H1 (cell line): ENCODE measurements around the gene TMEM178B. TPM values are rescaled to one million over a fixed set of nuclear protein-coding genes. Genes with fewer than 3 reads are reported as not detected.

ENCODE experiments used
- CTCF ChIA-PET: fragments of 300-600 bp; sonication (Branson Sonifier 250); formaldehyde crosslinking; loops from one replicate; lab custom pipeline; 2021; ENCODE audit not compliant: partially characterized antibody; lab: Charles Lee
- POLR2A ChIA-PET: fragments of 300-600 bp; sonication (Branson Sonifier 250); formaldehyde crosslinking; loops from one replicate; lab custom pipeline; 2021; ENCODE audit warnings: inconsistent platforms; ENCODE audit not compliant: partially characterized antibody; lab: Charles Lee
- DNase-seq, 2 experiments: peaks; one replicate each; pipeline versions ENCODE4 v3.0.0 to v3.0.0-alpha.2; 2010 to 2022; ENCODE audit warnings: low spot score in 2 of 2, low read depth in 1 of 2, mixed read lengths in 1 of 2
- FAIRE-seq: peaks from 2 replicates; lab custom pipeline; 2011; peaks lifted over from hg19 to GRCh38; lab: Jason Lieb, UNC
- H2AFZ ChIP-seq: 2 replicates; pipeline ENCODE4 v1.8.1; 2012; ENCODE audit warnings: low read length, inconsistent platforms
- H2AK5ac ChIP-seq: 2 replicates; pipeline ENCODE4 v1.6.1; 2013; ENCODE audit warnings: low read depth, low read length
- H2BK120ac ChIP-seq: replicated peaks from 2 replicates; pipeline ENCODE3; 2013; ENCODE audit warnings: low read depth, low read length, inconsistent platforms
- H2BK12ac ChIP-seq: 2 replicates; pipeline ENCODE4 v1.6.1; 2013; ENCODE audit warnings: low read depth, low read length
- H2BK15ac ChIP-seq: 2 replicates; pipeline ENCODE4 v1.6.1; 2013; ENCODE audit warnings: low read length
- H2BK20ac ChIP-seq: 2 replicates; pipeline ENCODE4 v1.6.1; 2013; ENCODE audit warnings: low read length
- H2BK5ac ChIP-seq: 2 replicates; pipeline ENCODE4 v1.6.1; 2013; ENCODE audit warnings: low read depth, low read length
- H3K14ac ChIP-seq: 2 replicates; pipeline ENCODE4 v1.6.1; 2013; ENCODE audit warnings: inconsistent platforms; ENCODE audit not compliant: insufficient read length
- H3K18ac ChIP-seq: 2 replicates; pipeline ENCODE4 v1.6.1; 2013; ENCODE audit warnings: low read length; ENCODE audit errors: extremely low read depth
- H3K23ac ChIP-seq: 2 replicates; pipeline ENCODE4 v1.6.1; 2013; ENCODE audit warnings: inconsistent platforms; ENCODE audit not compliant: insufficient read length
- H3K23me2 ChIP-seq: 2 replicates; pipeline ENCODE4 v1.6.1; 2013; ENCODE audit warnings: low read depth, low read length
- H3K27ac ChIP-seq: 2 replicates; pipeline ENCODE4 v1.6.1; 2011; ENCODE audit warnings: low read depth, low read length, inconsistent platforms
- H3K27me3 ChIP-seq, 4 experiments: replicated peaks in 1 of 4; 1 replicate in 1 of 4; 2 replicates in 3 of 4; pipeline versions ENCODE4 v1.6.1 to v1.8.1; 2011 to 2013; ENCODE audit warnings: low read length in 3 of 4, mild to moderate bottlenecking in 3 of 4, inconsistent platforms in 2 of 4, mixed read lengths in 2 of 4, moderate library complexity in 1 of 4; ENCODE audit not compliant: control insufficient read depth in 3 of 4, insufficient read depth in 3 of 4; ENCODE audit errors: extremely low read depth in 1 of 4
- H3K36me3 ChIP-seq, 4 experiments: 2 replicates each; pipeline versions ENCODE4 v1.6.1 to v1.8.1; 2011 to 2013; ENCODE audit warnings: mild to moderate bottlenecking in 4 of 4, low read length in 3 of 4, moderate library complexity in 2 of 4, control low read depth in 1 of 4, inconsistent platforms in 1 of 4; ENCODE audit not compliant: insufficient read depth in 4 of 4, control insufficient read depth in 2 of 4
- H3K4ac ChIP-seq: replicated peaks from 2 replicates; pipeline ENCODE3; 2013; ENCODE audit warnings: low read length, low read depth, mixed read lengths, inconsistent platforms; ENCODE audit not compliant: insufficient read length
- H3K4me1 ChIP-seq, 4 experiments: replicated peaks in 1 of 4; 1 replicate in 1 of 4; 2 replicates in 3 of 4; pipeline versions ENCODE4 v1.6.1 to v1.8.1; 2011 to 2013; ENCODE audit warnings: low read length in 3 of 4, inconsistent platforms in 2 of 4, mixed read lengths in 1 of 4; ENCODE audit not compliant: insufficient read depth in 4 of 4, control insufficient read depth in 3 of 4
- H3K4me2 ChIP-seq, 2 experiments: 2 replicates each; pipeline versions ENCODE4 v1.6.1 to v1.8.1; 2011 to 2013; ENCODE audit warnings: low read depth in 2 of 2, low read length in 2 of 2, control low read depth in 1 of 2, inconsistent platforms in 1 of 2, mild to moderate bottlenecking in 1 of 2; ENCODE audit not compliant: insufficient read depth in 1 of 2
- H3K4me3 ChIP-seq, 4 experiments: fragments of 200-600, 300-600 bp in 1 of 4; sonication (generic), shearing (Covaris generic), sonication (Bioruptor Twin) in 1 of 4; 2 replicates each; pipeline versions ENCODE4 v1.5.1 to v1.8.1; 2011 to 2016; ENCODE audit warnings: low read length in 4 of 4, low read depth in 3 of 4, control low read depth in 2 of 4, inconsistent platforms in 2 of 4, mild to moderate bottlenecking in 2 of 4, mixed read lengths in 1 of 4, moderate library complexity in 1 of 4; ENCODE audit not compliant: insufficient read depth in 2 of 4; ENCODE audit errors: extremely low read depth in 1 of 4
- H3K56ac ChIP-seq: replicated peaks from 2 replicates; pipeline ENCODE3; 2013; ENCODE audit warnings: low read depth, mild to moderate bottlenecking, mixed read lengths, low read length, inconsistent platforms; ENCODE audit not compliant: insufficient read length
- H3K79me1 ChIP-seq: 2 replicates; pipeline ENCODE4 v1.6.1; 2013; ENCODE audit warnings: low read depth, low read length, control low read depth
- H3K79me2 ChIP-seq, 2 experiments: 2 replicates each; pipeline versions ENCODE4 v1.6.1 to v1.8.1; 2012 to 2013; ENCODE audit warnings: low read length in 2 of 2, mild to moderate bottlenecking in 2 of 2, inconsistent platforms in 1 of 2; ENCODE audit not compliant: insufficient read depth in 2 of 2, control insufficient read depth in 1 of 2
- H3K9ac ChIP-seq, 4 experiments: replicated peaks in 1 of 4; 1 replicate in 1 of 4; 2 replicates in 3 of 4; pipeline versions ENCODE4 v1.6.1 to v1.8.1; 2011 to 2013; ENCODE audit warnings: low read depth in 3 of 4, low read length in 3 of 4, control low read depth in 2 of 4, mild to moderate bottlenecking in 2 of 4, moderate library complexity in 2 of 4, inconsistent platforms in 1 of 4; ENCODE audit errors: extremely low read depth in 1 of 4
- H3K9me3 ChIP-seq, 2 experiments: 2 replicates each; pipeline versions ENCODE4 v1.6.1 to v1.8.1; 2012 to 2013; ENCODE audit warnings: mild to moderate bottlenecking in 2 of 2, moderate library complexity in 2 of 2, control low read depth in 1 of 2, inconsistent platforms in 1 of 2, low read depth in 1 of 2, low read length in 1 of 2, mixed read lengths in 1 of 2; ENCODE audit not compliant: insufficient read depth in 2 of 2
- H4K20me1 ChIP-seq, 2 experiments: replicated peaks in 1 of 2; 2 replicates each; pipeline versions ENCODE3 to v1.8.1; 2011 to 2013; ENCODE audit warnings: inconsistent platforms in 2 of 2, low read length in 2 of 2, mild to moderate bottlenecking in 1 of 2; ENCODE audit not compliant: insufficient read depth in 2 of 2, control insufficient read depth in 1 of 2
- H4K5ac ChIP-seq: 2 replicates; pipeline ENCODE4 v1.6.1; 2013; ENCODE audit warnings: low read length, low read depth, mixed read lengths, inconsistent platforms; ENCODE audit not compliant: insufficient read length
- H4K8ac ChIP-seq: 2 replicates; pipeline ENCODE4 v1.8.0; 2013; ENCODE audit warnings: mild to moderate bottlenecking, moderate library complexity, low read length, inconsistent platforms; ENCODE audit not compliant: insufficient read depth; ENCODE audit errors: extremely low read depth
- H4K91ac ChIP-seq: replicated peaks from 2 replicates; pipeline ENCODE3; 2013; ENCODE audit warnings: low read length, mixed read lengths, inconsistent platforms; ENCODE audit not compliant: insufficient read length
- BCL11A ChIP-seq, 2 experiments: IDR thresholded peaks; one replicate each; pipeline ENCODE4 v1.6.1; 2011; ENCODE audit warnings: low read depth in 2 of 2, low read length in 2 of 2, mild to moderate bottlenecking in 2 of 2
- CHD1 ChIP-seq: IDR thresholded peaks from 2 replicates; pipeline ENCODE4 v1.6.1; 2012; ENCODE audit warnings: low read depth, low read length, improper control_type of control experiment
- HDAC2 ChIP-seq, 2 experiments: fragments of 300-600 bp in 1 of 2; sonication (generic) in 1 of 2; IDR thresholded peaks; 2 replicates each; pipeline ENCODE4 v1.6.1; 2011 to 2012; ENCODE audit warnings: low read depth in 2 of 2, low read length in 2 of 2, mild to moderate bottlenecking in 2 of 2, moderate library complexity in 2 of 2, borderline replicate concordance in 1 of 2, inconsistent platforms in 1 of 2
- KDM4A ChIP-seq: IDR thresholded peaks from one replicate; pipeline ENCODE4 v1.7.1; 2012; ENCODE audit warnings: low read depth, mild to moderate bottlenecking, moderate library complexity, low read length, inconsistent platforms; ENCODE audit not compliant: severe bottlenecking
- MAFK ChIP-seq: IDR thresholded peaks from 2 replicates; pipeline ENCODE4 v1.6.1; 2012; ENCODE audit warnings: low read depth, mild to moderate bottlenecking, improper control_type of control experiment, low read length
- NANOG ChIP-seq: IDR thresholded peaks from 2 replicates; pipeline ENCODE4 v1.6.1; 2011; ENCODE audit warnings: low read length, low read depth, mild to moderate bottlenecking, inconsistent platforms; ENCODE audit not compliant: insufficient read depth, poor library complexity, severe bottlenecking
- NRF1 ChIP-seq: IDR thresholded peaks from 2 replicates; pipeline ENCODE4 v1.6.1; 2011; ENCODE audit warnings: mild to moderate bottlenecking, low read depth, low read length, improper control_type of control experiment
- POU5F1 ChIP-seq: IDR thresholded peaks from 2 replicates; pipeline ENCODE4 v1.6.1; 2011; ENCODE audit warnings: low read depth, mild to moderate bottlenecking, low read length, moderate library complexity
- SP1 ChIP-seq: IDR thresholded peaks from 2 replicates; pipeline ENCODE4 v1.6.1; 2011; ENCODE audit warnings: low read depth, low read length
- TAF1 ChIP-seq: IDR thresholded peaks from 2 replicates; pipeline ENCODE4 v1.6.1; 2011; ENCODE audit warnings: mild to moderate bottlenecking, low read depth, low read length
- ZNF274 ChIP-seq: IDR thresholded peaks from 2 replicates; pipeline ENCODE4 v1.7.0; 2012; ENCODE audit warnings: low read length, borderline replicate concordance; ENCODE audit errors: extremely low read depth
- WGBS, 2 experiments: shearing (Covaris generic) in 1 of 2; methylation state at CpG; one replicate each; pipeline versions ENCODE4 v1.1.6 to v1.1.7; 2013 to 2015; ENCODE audit warnings: low lambda C conversion rate in 2 of 2, mixed read lengths in 2 of 2, inconsistent platforms in 1 of 2, low coverage in 1 of 2, missing lambda C conversion rate in 1 of 2; ENCODE audit not compliant: insufficient replicate concordance in 2 of 2, insufficient coverage in 1 of 2, insufficient read length in 1 of 2; ENCODE audit errors: extremely low coverage in 1 of 2, missing lambda C conversion rate in 1 of 2; 5-methylcytosine and 5-hydroxymethylcytosine counted together
- polyA plus RNA-seq, 7 experiments: library from polyadenylated mRNA; depleted of rRNA in 3 of 7; stranded (reverse) in 5 of 7; unstranded in 2 of 7; fragments of >200 nt in 5 of 7; fragments of 200-250 nt in 2 of 7; gene quantifications; 1 replicate in 5 of 7; 2 replicates in 1 of 7; 4 replicates in 1 of 7; pipeline versions ENCODE4 v1.2.1 to v1.2.3, GENCODE V29; 2011 to 2013; ENCODE audit warnings: missing spikeins in 2 of 7, mixed read lengths in 2 of 7
- total RNA-seq: library from RNA; stranded (reverse); fragmentation: NEBNext Ultra II Directional; extraction: Animal tissue kit (Norgen Biotek cat#: 25700); gene quantifications from 2 replicates; pipeline ENCODE4 v1.2.1, GENCODE V29; 2021

Gene TMEM178B
- total and polyA plus RNA-seq, 2 of the 8 experiments (the other 6 are each of a cell fraction or from before 2014, with no cell fraction given) = 5.3 to 18.1 TPM

GRCh38 chr7:141475679-141476078 lies 401.8 kb downstream of the TMEM178B start:
- H4K91ac ChIP-seq = no peak overlapping the region
- no peak overlapping the region for H2BK120ac ChIP-seq
- H3K27ac ChIP-seq = no peak overlapping the region
- H4K5ac ChIP-seq = no peak overlapping the region
- no peaks in the 10 kb centered on the region for H3K79me1 ChIP-seq
- H3K23me2 ChIP-seq = no peaks in the 10 kb centered on the region
- H2BK15ac ChIP-seq = no peak overlapping the region
- no peak overlapping the region for H3K14ac ChIP-seq
- H3K18ac ChIP-seq = no peak overlapping the region
- H3K4me3 ChIP-seq = no peak overlapping the region
- no peak overlapping the region for H4K8ac ChIP-seq
- no peaks in the 10 kb centered on the region for H3K9me3 ChIP-seq
- no peak overlapping the region for H2BK5ac ChIP-seq
- H3K23ac ChIP-seq = no peak overlapping the region
- no peak overlapping the region for H2BK20ac ChIP-seq
- no peaks in the 10 kb centered on the region; a peak in 1 of 8 replicates for H3K36me3 ChIP-seq
- no peak overlapping the region for H3K4ac ChIP-seq
- no peaks in the 10 kb centered on the region for H3K27me3 ChIP-seq
- ChIA-PET CTCF (interaction anchor here (0.6 to 1.1 kb wide), 3 partner anchors 11 to 46 kb away, joined by 3 to 4 read pairs (median 3); no protein-coding TSS in a partner anchor), POLR2A (interaction anchor here (0.7 kb wide), 1 partner anchor 180 kb away, joined by 3 read pairs; no protein-coding TSS in a partner anchor)
- no peak overlapping the region for H2AK5ac ChIP-seq
- H4K20me1 ChIP-seq = no peaks in the 10 kb centered on the region
- H3K56ac ChIP-seq = no peak overlapping the region
- H3K79me2 ChIP-seq = no peaks in the 10 kb centered on the region
- TF ChIP-seq SP1 (no peak), POU5F1 (no peak), BCL11A (IDR thresholded peaks at IDR 0.05; ENCODE audit: low read depth in 2 of 2, low read length in 2 of 2) (no peak), CHD1 (no peak), MAFK (no peak), NRF1 (no peak), ZNF274 (no peak), KDM4A (no peak), HDAC2 (IDR thresholded peaks at IDR 0.05; ENCODE audit: borderline replicate concordance in 1 of 2, low read depth in 2 of 2, low read length in 2 of 2) (no peak), NANOG (no peak), TAF1 (no peak)
- H3K4me1 ChIP-seq = no peaks in the 10 kb centered on the region; a peak in 1 of 7 replicates
- whole genome bisulfite sequencing, 2 experiments = 100% methylated on average over 1 of the region's 1 CpG; no CpG with 5 or more reads in 1 of the 2 experiments
- DNase-seq = no peak
- no peak overlapping the region for H3K4me2 ChIP-seq
- no peak for FAIRE-seq
- no peak overlapping the region for H2AFZ ChIP-seq
- H3K9ac ChIP-seq = no peak overlapping the region
- no peak overlapping the region for H2BK12ac ChIP-seq
